ENCODE results near the gene CARD9.

Gene CARD9

GRCh38 chr9:136386018-136386417, 12.5 kb upstream of the CARD9 start (continued):
- TF ChIP-seq ZNF521 (tag by site-specific recombination; IDR thresholded peaks at IDR 0.05) (no peak), REST (tag by site-specific recombination; IDR thresholded peaks at IDR 0.05) (no peak), SP3 (tag by site-specific recombination; IDR thresholded peaks at IDR 0.05) (no peak), GLIS2 (tag by site-specific recombination; IDR thresholded peaks at IDR 0.05) (no peak), ZFP37 (tag by site-specific recombination; IDR thresholded peaks at IDR 0.05) (no peak)
- TF ChIP-seq, protein P1, sequence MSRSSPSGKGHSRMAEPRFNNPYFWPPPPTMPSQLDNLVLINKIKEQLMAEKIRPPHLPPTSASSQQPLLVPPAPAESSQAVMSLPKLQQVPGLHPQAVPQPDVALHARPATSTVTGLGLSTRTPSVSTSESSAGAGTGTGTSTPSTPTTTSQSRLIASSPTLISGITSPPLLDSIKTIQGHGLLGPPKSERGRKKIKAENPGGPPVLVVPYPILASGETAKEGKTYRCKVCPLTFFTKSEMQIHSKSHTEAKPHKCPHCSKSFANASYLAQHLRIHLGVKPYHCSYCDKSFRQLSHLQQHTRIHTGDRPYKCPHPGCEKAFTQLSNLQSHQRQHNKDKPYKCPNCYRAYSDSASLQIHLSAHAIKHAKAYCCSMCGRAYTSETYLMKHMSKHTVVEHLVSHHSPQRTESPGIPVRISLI (tag by site-specific recombination; IDR thresholded peaks at IDR 0.05), result no peak

GRCh38 chr9:136385015-136385414, 11.5 kb upstream of the CARD9 start:
- Histone ChIP-seq H3K4me1 (ENCODE audit: control insufficient read depth, insufficient read depth, low read length) (no peaks in the 10 kb centered on the region), H3K36me3 (ENCODE audit: control insufficient read depth in 2 of 2, insufficient read depth in 1 of 2, low read length in 2 of 2) (peaks cover 13 to 97% of the 10 kb centered on the region in 2 experiments), H3K9me3 (ENCODE audit: control insufficient read depth, insufficient read depth, low read depth, low read length) (no peaks in the 10 kb centered on the region), H3K4me3 (ENCODE audit: low read depth, low read length) (no peak overlapping the region), H3K27ac (ENCODE audit: extremely low read depth, low read depth, low read length) (no peak overlapping the region)
- ChIA-PET POLR2A (interaction anchor here (0.5 to 1.2 kb wide), 3 partner anchors 11 to 93 kb away, joined by 3 to 4 read pairs (median 3); partner anchors contain the start of gene CARD9), CTCF (interaction anchor here (2.1 kb wide), 1 partner anchor 11 kb away, joined by 10 read pairs; the partner anchor contains the start of gene CARD9)
- no peak for TF ChIP-seq ZNF660 (tag by site-specific recombination; IDR thresholded peaks at IDR 0.05)
- TF ChIP-seq, protein P2, sequence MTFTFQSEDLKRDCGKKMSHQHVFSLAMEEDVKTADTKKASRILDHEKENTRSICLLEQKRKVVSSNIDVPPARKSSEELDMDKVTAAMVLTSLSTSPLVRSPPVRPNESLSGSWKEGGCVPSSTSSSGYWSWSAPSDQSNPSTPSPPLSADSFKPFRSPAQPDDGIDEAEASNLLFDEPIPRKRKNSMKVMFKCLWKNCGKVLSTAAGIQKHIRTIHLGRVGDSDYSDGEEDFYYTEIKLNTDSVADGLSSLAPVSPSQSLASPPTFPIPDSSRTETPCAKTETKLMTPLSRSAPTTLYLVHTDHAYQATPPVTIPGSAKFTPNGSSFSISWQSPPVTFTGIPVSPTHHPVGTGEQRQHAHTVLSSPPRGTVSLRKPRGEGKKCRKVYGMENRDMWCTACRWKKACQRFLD (tag by site-specific recombination; IDR thresholded peaks at IDR 0.05), result no peak
- no peak for TF ChIP-seq KLF8 (tag by site-specific recombination; IDR thresholded peaks at IDR 0.05)
- TF ChIP-seq, protein P3, sequence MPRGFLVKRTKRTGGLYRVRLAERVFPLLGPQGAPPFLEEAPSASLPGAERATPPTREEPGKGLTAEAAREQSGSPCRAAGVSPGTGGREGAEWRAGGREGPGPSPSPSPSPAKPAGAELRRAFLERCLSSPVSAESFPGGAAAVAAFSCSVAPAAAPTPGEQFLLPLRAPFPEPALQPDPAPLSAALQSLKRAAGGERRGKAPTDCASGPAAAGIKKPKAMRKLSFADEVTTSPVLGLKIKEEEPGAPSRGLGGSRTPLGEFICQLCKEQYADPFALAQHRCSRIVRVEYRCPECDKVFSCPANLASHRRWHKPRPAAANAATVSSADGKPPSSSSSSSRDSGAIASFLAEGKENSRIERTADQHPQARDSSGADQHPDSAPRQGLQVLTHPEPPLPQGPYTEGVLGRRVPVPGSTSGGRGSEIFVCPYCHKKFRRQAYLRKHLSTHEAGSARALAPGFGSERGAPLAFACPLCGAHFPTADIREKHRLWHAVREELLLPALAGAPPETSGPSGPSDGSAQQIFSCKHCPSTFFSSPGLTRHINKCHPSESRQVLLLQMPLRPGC (tag by site-specific recombination; IDR thresholded peaks at IDR 0.05), result no peak
- TF ChIP-seq YY2 (tag by site-specific recombination; IDR thresholded peaks at IDR 0.05), result no peak
- no peak for TF ChIP-seq PBX3 (CRISPR knock-in tag; IDR thresholded peaks at IDR 0.05)
- TF ChIP-seq, protein P4, sequence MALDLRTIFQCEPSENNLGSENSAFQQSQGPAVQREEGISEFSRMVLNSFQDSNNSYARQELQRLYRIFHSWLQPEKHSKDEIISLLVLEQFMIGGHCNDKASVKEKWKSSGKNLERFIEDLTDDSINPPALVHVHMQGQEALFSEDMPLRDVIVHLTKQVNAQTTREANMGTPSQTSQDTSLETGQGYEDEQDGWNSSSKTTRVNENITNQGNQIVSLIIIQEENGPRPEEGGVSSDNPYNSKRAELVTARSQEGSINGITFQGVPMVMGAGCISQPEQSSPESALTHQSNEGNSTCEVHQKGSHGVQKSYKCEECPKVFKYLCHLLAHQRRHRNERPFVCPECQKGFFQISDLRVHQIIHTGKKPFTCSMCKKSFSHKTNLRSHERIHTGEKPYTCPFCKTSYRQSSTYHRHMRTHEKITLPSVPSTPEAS (tag by site-specific recombination; IDR thresholded peaks at IDR 0.05), result no peak
- TF ChIP-seq ZNF600 (tag by site-specific recombination; IDR thresholded peaks at IDR 0.05), result no peak
- no peak for TF ChIP-seq ZNF626 (tag by site-specific recombination; IDR thresholded peaks at IDR 0.05)
- TF ChIP-seq, protein P5, sequence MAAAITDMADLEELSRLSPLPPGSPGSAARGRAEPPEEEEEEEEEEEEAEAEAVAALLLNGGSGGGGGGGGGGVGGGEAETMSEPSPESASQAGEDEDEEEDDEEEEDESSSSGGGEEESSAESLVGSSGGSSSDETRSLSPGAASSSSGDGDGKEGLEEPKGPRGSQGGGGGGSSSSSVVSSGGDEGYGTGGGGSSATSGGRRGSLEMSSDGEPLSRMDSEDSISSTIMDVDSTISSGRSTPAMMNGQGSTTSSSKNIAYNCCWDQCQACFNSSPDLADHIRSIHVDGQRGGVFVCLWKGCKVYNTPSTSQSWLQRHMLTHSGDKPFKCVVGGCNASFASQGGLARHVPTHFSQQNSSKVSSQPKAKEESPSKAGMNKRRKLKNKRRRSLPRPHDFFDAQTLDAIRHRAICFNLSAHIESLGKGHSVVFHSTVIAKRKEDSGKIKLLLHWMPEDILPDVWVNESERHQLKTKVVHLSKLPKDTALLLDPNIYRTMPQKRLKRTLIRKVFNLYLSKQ (tag by site-specific recombination; IDR thresholded peaks at IDR 0.05; ENCODE audit: borderline replicate concordance), result no peak
- TF ChIP-seq ZSCAN16 (tag by site-specific recombination; IDR thresholded peaks at IDR 0.05), result no peak
- no peak for TF ChIP-seq ZNF423 (tag by site-specific recombination; IDR thresholded peaks at IDR 0.05)
- TF ChIP-seq ZNF830 (tag by site-specific recombination; IDR thresholded peaks at IDR 0.05; ENCODE audit: low read depth), result no peak
- TF ChIP-seq ZNF341 (tag by site-specific recombination; IDR thresholded peaks at IDR 0.05; ENCODE audit: low read depth), result no peak
- TF ChIP-seq ZNF501 (tag by site-specific recombination; IDR thresholded peaks at IDR 0.05), result no peak
- TF ChIP-seq ZNF280D (tag by site-specific recombination; IDR thresholded peaks at IDR 0.05), result no peak

All from HEK293 (cell line).